GM21447 (cell line): ENCODE measurements around the gene CARD11.
"Not testable (repeated sequence)": the region's sequence is repeated elsewhere in the genome, so short reads cannot be mapped to it uniquely, and the experiment has no call there.

Source experiments
- ATAC-seq: cut with Tn5 transposase; IDR thresholded peaks from one replicate; pipeline ENCODE4 v1.9.1; 2021; ENCODE audit not compliant: unreplicated experiment

CARD11 gene

DNA sequence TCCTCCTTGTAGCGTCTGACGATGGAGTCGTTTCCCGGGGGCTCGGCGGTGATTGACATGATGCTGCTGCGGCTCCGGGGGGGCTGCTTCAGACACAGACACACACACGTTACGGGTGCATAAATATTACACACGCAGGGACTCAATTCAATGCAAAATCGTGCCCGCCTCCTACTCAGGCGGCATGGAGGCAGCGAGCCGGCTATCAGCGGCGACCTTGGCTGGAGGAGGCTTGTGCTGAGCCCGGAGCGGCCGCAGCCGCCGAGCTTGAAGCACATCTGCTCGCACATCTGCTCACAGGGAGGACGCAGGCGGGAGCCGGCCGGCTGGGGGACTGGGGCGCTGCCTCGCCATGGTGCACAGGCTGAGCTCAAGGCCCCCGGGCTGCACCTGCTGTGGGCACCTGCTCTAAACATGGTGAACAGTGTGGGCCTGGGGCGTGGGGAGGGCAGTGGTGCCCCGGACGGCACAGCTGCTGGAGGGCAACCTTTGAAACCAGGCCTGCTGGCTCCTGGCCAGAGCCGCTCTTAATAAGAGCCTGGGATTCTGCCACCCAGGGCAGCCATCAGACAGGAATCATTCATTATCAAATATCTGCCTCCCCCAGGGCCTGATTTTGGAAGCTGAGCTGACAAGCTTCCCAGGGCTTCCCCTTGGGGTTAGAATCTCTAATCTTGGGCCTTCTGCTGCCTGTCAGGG is 114.9 kb downstream of the CARD11 start:
- ATAC-seq: no peak

DNA sequence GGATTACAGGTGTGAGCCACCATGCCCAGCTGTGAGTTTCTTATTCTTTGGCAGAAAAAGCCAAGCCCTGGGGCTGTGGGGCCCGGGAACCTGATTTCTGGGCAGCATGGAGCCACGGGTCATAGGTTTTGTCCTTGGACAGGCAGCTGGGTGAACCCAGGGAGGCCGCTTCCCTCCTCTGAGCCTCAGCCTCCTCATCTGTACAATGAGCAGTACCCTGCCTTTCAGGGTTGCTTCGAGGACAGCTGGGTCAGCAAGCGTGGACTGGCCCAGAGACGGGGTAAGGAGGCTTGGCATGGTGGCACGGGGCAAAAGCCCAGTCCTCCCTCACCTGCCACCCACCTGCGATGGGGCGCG is 115.4 kb downstream of the CARD11 start:
- ATAC-seq: no peak

DNA sequence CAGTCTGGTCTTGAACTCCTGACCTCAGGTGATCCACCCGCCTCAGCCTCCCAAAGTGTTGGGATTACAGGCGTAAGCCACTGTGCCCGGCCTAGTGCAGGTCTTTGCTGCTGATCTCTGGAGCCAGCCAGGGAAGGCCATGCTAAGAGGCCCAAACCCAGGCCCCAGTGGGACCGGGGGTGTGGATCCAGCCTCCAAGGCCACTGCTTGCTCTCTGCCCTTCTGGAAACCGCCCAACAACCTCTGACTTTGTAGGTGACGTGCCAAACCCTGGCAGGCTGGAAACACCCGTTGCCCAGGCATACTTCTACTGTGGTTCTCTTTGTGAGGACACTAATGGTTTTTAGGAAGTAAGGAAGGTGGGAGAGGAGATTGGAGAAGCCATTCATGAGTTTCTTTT is 116.1 kb downstream of the CARD11 start:
- ATAC-seq: no peak

DNA sequence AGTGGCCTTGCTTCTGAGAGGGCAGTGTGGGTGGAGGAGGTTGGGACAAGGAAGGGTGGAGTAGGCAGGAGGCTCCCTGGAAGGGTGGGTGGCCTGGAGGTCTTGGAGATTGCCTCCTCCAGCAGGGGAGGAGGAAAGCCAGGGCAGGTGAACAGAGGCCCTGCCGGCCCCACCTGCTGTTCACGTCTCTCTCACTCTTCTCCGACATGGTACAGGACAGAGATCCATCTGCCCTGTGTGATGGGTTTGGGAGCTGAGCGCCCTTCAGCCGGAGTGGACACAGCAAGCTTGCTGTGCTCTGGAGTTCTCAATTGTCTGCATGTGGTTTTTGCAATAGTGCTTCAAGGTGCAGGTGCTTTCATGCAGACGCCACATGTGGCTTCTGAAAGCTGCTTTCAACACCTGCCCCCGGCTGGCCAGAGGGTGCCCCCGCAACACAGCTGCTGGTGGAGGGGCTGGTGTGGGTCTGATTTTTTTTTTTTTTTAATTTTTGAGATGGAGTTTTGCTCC is 116.7 kb downstream of the CARD11 start:
- no peak for ATAC-seq

DNA sequence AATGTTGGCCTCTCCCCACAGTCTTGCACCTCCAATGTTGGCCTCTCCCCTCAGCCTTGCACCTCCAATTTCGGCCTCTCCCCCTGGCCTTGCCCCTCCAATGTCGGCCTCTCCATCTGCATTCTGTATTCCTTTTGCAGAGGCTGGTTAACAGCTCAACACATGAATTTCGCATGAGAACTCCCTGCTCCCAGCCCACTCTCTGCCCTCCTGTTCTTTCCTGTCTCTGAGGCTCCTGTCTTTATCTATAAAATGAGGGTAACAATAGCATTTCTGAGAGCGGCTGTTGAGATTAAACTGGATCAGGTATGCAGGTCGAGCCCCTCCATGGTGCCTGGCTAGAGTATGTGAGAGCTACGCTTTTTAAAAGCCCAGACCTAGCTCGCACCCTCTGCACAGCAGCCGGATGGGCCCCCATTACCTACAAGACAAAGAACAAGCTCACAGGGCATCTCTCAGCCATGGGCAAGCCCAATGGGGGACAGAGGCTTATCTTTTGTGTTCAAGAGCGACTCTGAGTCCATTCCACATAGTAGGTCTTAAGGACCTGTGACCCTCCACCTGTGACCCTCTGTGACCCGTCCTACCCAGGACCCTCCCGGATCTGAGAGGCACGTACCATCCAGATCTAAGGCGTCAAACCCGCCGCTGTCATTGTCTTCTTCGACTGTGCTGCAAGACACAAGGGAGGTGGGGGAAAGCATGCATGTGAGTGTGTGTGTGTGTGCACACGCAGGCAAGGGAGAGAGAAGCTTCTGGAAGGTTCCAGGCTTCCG is 117.4 kb downstream of the CARD11 start:
- no peak for ATAC-seq

- no peak for ATAC-seq
Measured at GRCh38 chr7:2924866-2925840, 118.5 kb downstream of the CARD11 start.

GRCh38 chr7:2923886-2924574 is 119.6 kb downstream of the CARD11 start:
- no peak for ATAC-seq

DNA sequence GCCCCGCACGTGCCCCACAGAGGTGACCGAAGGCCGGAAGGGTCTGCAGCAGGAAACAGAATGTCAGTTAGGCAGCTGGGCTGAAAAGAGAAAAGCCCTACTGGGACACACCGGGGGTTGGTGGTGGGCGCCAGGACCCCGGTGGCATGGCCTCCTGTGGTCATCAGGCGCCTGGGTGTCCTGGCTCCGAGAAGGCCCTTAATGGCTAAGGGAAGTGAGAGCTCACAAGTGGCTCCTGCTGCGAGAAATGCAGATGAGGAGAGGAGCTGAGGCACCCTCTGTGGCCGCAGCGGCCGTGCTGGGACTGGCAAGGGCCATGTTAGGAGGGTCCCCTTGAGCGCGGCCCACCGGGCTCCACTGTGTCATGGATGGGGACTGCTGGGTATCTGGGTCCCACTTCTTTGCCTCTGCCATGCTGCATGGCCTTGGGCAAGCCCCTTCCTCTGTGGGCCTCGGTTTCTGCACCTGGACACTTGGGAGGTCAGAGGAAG is 120.3 kb downstream of the CARD11 start:
- no peak for ATAC-seq

- ATAC-seq: no peak
Measured at GRCh38 chr7:2922866-2923265, 120.8 kb downstream of the CARD11 start.

DNA sequence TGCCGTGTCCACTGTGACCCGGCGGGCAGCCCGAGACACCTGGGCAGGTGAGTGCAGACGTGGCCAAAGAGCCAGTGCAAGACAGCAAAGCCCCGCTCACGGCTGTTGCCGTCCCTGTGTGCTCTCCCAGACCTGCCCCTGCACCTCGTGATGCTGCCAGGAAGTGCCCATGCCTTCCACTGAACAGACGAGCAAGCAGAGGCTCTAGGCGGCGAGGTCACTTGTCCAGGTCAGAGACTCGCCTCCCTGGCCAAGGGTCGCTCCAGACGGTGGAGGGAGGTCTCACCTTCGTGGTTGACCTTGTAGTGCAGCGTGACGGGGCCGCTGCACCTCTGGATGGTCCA is 121.3 kb downstream of the CARD11 start:
- ATAC-seq: no peak

DNA sequence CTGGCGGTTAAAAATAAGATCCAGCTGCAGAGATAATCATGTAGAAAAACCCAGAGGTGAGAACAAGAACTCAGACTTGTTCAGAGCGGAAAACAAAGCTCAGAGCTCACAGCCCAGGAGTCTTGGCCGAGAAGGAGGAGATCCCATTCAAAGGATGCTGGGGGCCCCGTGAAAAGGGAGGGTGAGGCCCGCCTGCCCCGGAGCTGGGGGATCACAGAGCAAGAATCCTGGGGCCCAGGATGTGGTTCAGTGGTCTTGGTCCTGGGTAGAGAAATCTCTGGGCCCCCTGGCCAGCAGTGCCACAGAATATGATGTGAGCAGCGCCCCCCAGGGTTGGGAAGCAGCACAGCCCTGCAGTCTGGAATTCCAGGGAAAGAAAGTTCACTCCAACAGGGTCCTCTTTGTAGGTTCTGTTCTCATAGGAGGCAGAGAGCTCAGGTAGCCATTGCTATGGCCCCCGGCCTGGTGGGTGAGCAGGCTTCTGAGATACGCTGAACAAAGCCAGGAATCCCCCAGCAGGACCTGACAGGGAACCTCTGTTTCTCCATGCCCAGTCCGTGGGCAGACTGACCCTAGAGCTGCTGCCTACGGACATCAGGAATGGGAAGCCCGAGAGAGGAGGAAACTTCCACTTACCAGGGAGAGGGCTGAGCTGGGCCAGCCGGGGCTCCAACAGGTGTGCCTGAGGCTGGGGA is 121.9 kb downstream of the CARD11 start:
- no peak for ATAC-seq

DNA sequence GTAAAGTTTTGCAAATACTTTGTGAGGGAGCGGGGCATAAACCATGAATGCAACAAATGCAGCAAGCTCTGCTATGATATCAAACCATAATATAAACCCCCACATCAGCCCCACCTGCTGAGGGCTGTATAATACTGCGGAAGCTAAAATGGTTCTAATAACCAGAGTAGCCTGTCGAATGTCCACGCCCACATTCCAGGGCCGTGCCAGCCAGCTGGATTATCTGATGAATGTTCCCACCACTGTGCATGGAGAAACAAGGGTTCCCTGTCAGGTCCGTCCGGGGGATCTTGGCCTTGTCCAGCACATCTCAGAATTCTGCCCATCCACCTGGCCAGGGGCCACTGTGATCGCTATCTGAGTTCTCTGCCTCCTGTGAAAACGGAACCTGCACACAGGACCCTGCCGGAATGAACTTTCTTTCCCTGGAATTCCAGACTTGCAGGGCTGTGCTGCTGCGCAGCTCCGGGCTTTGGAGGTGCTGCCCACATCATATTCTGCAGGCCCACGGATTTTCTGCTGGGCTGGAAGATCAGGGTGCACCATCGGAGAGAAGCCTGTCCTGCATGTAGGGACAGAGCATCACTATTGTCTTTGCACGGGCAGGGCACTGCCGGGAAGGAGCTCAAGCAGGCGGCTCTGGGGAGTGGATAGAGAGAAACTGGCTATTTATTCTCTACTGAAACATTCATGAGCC is 122.6 kb downstream of the CARD11 start:
- ATAC-seq: no peak

GRCh38 chr7:2920480-2920879 is 123.2 kb downstream of the CARD11 start:
- ATAC-seq: not testable (repeated sequence)

DNA sequence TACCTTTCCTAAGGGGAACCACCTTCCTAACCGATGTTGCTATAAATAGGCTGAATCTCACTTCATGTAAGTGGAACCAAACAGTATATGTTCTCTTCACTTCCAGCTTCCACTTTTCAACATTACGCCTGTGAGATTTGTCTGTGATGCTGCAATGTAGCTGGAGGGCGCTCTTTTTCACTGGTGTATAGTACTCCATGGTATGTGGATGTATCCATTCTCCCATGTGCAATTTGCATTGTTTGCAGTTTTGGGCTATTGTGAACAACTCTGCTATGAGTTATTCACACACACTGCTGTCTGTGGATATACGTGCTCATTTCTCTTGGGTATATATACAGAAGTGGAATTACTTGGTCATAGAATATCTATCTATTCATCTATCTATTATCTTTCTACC is 123.6 kb downstream of the CARD11 start:
- ATAC-seq: no peak

- no peak for ATAC-seq
Measured at GRCh38 chr7:2919256-2919655, 124.4 kb downstream of the CARD11 start.

DNA sequence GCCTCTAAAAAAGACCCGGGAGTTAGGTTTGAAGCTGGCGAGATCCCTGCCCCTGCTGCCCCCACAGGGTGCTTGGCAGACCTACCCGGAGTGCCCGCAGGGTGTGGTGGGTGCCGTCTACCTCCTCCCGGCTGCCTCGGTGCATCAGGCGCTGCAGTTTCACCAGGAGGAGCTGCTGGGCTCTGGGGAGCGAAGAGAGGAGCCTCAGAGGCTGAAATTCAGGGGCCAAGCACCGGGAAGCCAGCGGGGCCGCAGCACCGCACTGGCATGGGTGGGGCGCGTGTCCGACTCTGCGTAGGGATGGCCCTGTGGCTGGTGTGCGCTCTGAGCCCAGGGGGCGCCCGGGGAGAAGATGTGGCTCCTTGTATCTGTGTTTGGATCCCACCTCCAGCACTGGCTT is 125.3 kb downstream of the CARD11 start:
- no peak for ATAC-seq

- no peak for ATAC-seq
Measured at GRCh38 chr7:2915023-2915422, 128.6 kb downstream of the CARD11 start.

- ATAC-seq: no peak
Measured at GRCh38 chr7:2913760-2914387, 129.8 kb downstream of the CARD11 start.
